Natural killer cell treated with Interleukin-12 subunit alpha and Interleukin-12 subunit beta and Interleukin-15 and Interleukin-18, amount 100 ng/mL, for 72 hours (primary cell): ENCODE measurements around the gene RNGTT. TPM values are rescaled to one million over a fixed set of nuclear protein-coding genes. Genes with fewer than 3 reads are reported as not detected.
A peak's percentile ranks its signal among the peaks of the same experiment; 100 is the strongest.

Experiments
- ATAC-seq, 2 donors: fragments of 150-1000 bp; cut with Tn5 transposase in 1 of 2; sonication (Bioruptor Pico), chemical (Tn5 transposase) in 1 of 2; 2 replicates each; pipeline ENCODE4 v1.10.0; 2021
- DNase-seq: peaks from one replicate; pipeline ENCODE4 v3.0.0; 2022; ENCODE audit warnings: low spot score
- H3K27ac Mint-ChIP-seq, 2 donors: 1 replicate in 1 of 2; 2 replicates in 1 of 2; pipeline ENCODE4 v1.8.0; 2022; ENCODE audit warnings: mixed read lengths in 2 of 2, mild to moderate bottlenecking in 1 of 2, moderate library complexity in 1 of 2
- H3K27me3 Mint-ChIP-seq, 2 donors: 1 replicate in 1 of 2; 2 replicates in 1 of 2; pipeline ENCODE4 v1.8.0; 2022; ENCODE audit warnings: mixed read lengths in 2 of 2
- H3K36me3 Mint-ChIP-seq: one replicate; pipeline ENCODE4 v1.8.0; 2022; ENCODE audit warnings: mixed read lengths
- H3K4me1 Mint-ChIP-seq, 2 donors: 1 replicate in 1 of 2; 2 replicates in 1 of 2; pipeline ENCODE4 v1.8.0; 2022; ENCODE audit warnings: low read depth in 2 of 2, mixed read lengths in 2 of 2, mild to moderate bottlenecking in 1 of 2
- H3K4me3 Mint-ChIP-seq: one replicate; pipeline ENCODE4 v1.8.0; 2022; ENCODE audit warnings: mixed read lengths
- H3K9me3 Mint-ChIP-seq: 2 replicates; pipeline ENCODE4 v1.8.0; 2022; ENCODE audit warnings: mixed read lengths
- total RNA-seq, 2 donors: library from RNA; stranded (reverse); gene quantifications; one replicate each; pipeline ENCODE4 v1.2.3, GENCODE V29; 2022

Gene RNGTT
- total RNA-seq, 2 donors from 2014 or later: 26.9 to 36.4 TPM

DNA sequence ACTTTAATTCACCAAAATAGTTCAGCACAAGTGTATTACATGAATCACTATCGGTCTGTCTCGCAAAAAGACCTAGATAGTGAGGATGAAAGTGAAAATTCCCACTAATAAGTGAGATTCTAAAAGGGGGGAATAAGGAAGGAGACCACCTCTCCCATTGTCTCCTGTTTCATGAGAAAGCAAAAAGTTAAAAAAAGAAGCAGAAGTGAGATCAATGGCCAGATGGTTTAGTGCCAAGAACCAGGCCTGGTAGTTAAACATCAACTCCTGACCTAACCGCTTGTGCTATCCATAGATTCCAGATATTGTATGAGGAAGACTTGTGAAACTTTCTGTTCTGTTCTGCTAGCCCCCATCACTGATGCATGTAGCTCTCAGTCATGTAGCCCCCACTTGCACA, 293.0 kb downstream of the RNGTT start:
- no peak for DNase-seq
- Mint-ChIP-seq H3K36me3 (peaks cover 27% of the 10 kb centered on the region), H3K27me3 (no peaks in the 10 kb centered on the region), H3K27ac (no peak overlapping the region), H3K9me3 (peaks cover 14% of the 10 kb centered on the region), H3K4me3 (no peak overlapping the region), H3K4me1 (peaks cover 0 to 3% of the 10 kb centered on the region in 2 donors)
- ATAC-seq: no peak

DNA sequence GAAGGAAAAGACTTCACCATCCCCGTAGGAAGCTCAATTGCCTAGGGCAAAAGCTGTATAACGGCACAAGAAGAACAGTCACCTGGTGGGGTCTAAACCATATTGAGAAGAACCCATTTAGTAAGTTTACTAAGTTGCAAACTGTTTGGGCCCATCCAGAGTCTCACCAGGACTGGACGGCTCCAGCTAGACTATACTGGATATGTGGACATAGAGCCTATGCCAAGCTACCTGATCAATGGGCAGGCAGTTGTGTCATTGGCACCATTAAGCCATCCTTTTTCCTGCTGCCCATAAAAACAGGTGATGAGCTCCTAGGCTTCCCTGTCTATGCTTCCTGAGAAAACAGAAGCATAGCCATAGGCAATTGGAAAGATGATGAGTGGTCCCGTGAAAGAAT, 293.9 kb downstream of the RNGTT start:
- Mint-ChIP-seq H3K27ac (no peak overlapping the region), H3K4me3 (no peak overlapping the region)

DNA sequence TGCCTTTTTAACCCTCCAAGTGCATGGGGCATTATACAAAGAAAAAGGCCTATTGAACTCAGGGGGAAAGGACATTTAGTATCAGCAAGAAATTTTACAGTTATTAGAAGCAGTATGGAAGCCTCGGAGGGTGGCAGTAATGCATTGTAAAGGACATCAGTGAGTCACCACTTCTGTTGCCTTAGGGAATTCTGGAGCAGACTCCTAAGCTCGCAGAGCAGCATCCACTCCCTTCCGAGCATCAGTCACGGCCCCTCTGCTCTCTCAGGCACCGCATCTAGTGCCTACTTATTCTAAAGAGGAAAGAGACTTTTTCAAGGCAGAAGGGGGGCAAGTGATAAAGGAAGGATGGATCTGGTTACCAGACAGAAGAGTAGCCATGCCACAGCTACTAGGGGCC, 296.5 kb downstream of the RNGTT start:
- ATAC-seq: no peak
- H3K27ac Mint-ChIP-seq: no peak overlapping the region
- DNase-seq: no peak
- no peaks in the 10 kb centered on the region for H3K27me3 Mint-ChIP-seq
- H3K4me3 Mint-ChIP-seq: no peak overlapping the region
- peaks cover 19% of the 10 kb centered on the region for H3K9me3 Mint-ChIP-seq
- peaks cover 37% of the 10 kb centered on the region for H3K36me3 Mint-ChIP-seq
- H3K4me1 Mint-ChIP-seq: peaks cover 15 to 30% of the 10 kb centered on the region in 2 donors

More for the DNA sequence above, 293.9 kb downstream of the RNGTT start:
- Mint-ChIP-seq H3K36me3 (peaks cover 27% of the 10 kb centered on the region), H3K9me3 (peaks cover 14% of the 10 kb centered on the region), H3K27me3 (no peaks in the 10 kb centered on the region), H3K4me1 (peaks cover 0 to 5% of the 10 kb centered on the region in 2 donors)
- no peak for DNase-seq
- ATAC-seq: no peak

GRCh38 chr6:88665131-88665530, 298.3 kb downstream of the RNGTT start:
- no peak overlapping the region for H3K27ac Mint-ChIP-seq
- peaks cover 18 to 30% of the 10 kb centered on the region in 2 donors for H3K4me1 Mint-ChIP-seq
- H3K27me3 Mint-ChIP-seq: no peaks in the 10 kb centered on the region
- H3K36me3 Mint-ChIP-seq: peaks cover 35% of the 10 kb centered on the region
- DNase-seq (no peak), ATAC-seq (no peak)
- peaks cover 14% of the 10 kb centered on the region for H3K9me3 Mint-ChIP-seq
- no peak overlapping the region for H3K4me3 Mint-ChIP-seq

GRCh38 chr6:88663801-88664200, 299.6 kb downstream of the RNGTT start:
- no peak for ATAC-seq
- Mint-ChIP-seq H3K4me1 (peaks cover 19 to 30% of the 10 kb centered on the region in 2 donors), H3K9me3 (peaks cover 17% of the 10 kb centered on the region), H3K27me3 (no peaks in the 10 kb centered on the region), H3K36me3 (peaks cover 40% of the 10 kb centered on the region), H3K27ac (no peak overlapping the region), H3K4me3 (no peak overlapping the region)
- no peak for DNase-seq

DNA sequence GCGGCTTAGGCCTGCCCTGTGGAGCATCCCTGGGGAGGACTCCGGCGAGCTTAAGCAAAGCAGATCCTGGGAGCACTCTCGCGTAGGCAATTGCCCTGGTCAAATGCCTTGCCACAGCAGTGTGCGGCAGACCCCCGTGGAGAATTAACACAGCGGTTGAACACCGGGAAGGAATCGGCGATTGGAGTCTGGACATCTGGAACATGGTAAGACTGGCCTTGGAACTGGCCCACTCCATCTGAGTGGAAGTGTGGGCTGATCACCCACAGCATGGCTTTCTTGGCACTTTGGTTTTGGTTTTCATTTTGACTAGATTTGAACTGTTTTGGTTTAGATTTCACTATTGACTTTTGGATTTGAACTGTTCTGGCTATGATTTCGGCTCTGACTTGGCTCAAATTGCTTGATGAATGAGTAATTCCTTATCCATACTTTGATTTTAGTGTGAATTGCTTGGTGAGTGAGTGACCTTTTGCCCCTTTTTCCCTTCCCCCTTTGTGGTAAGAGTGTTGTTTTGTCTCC, 300.7 kb downstream of the RNGTT start:
- H3K9me3 Mint-ChIP-seq: peaks cover 17% of the 10 kb centered on the region
- H3K4me3 Mint-ChIP-seq: peak overlapping the region; percentile 43
- peaks cover 23 to 30% of the 10 kb centered on the region in 2 donors for H3K4me1 Mint-ChIP-seq
- DNase-seq (no peak), ATAC-seq (peak; percentile 53 to 77)
- H3K27ac Mint-ChIP-seq: peak overlapping the region; percentile 10 to 40
- H3K27me3 Mint-ChIP-seq: no peaks in the 10 kb centered on the region
- H3K36me3 Mint-ChIP-seq: peaks cover 40% of the 10 kb centered on the region

DNA sequence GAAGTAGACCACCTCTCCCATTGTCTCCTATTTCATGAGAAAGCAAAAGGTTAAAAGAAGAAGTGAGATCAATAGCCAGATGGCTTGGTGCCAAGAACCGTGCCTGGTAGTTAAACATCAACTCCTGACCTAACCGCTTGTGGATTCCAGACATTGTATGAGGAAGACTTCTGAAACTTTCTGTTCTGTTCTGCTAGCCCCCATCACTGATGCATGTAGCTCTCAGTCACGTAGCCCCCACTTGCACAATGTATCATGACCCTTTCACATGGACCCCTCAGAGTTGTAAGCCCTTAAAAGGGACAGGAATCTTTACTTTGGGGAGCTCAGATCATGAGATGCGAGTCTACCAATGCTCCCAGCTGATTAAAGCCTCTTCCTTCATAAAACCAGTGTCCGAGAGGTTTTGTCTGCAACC, 301.2 kb downstream of the RNGTT start:
- H3K4me3 Mint-ChIP-seq: no peak overlapping the region
- H3K27me3 Mint-ChIP-seq: no peaks in the 10 kb centered on the region
- peaks cover 23 to 30% of the 10 kb centered on the region in 2 donors for H3K4me1 Mint-ChIP-seq
- peaks cover 42% of the 10 kb centered on the region for H3K36me3 Mint-ChIP-seq
- no peak overlapping the region for H3K27ac Mint-ChIP-seq
- peaks cover 17% of the 10 kb centered on the region for H3K9me3 Mint-ChIP-seq
- no peak for DNase-seq
- ATAC-seq: no peak

- H3K27ac Mint-ChIP-seq: no peak overlapping the region
- no peak overlapping the region for H3K4me3 Mint-ChIP-seq
- no peaks in the 10 kb centered on the region for H3K27me3 Mint-ChIP-seq
- DNase-seq: no peak
- no peak for ATAC-seq
- peaks cover 17% of the 10 kb centered on the region for H3K9me3 Mint-ChIP-seq
- H3K4me1 Mint-ChIP-seq: peaks cover 25 to 30% of the 10 kb centered on the region in 2 donors
- peaks cover 46% of the 10 kb centered on the region for H3K36me3 Mint-ChIP-seq
These were observed 302.3 kb downstream of the RNGTT start for GRCh38 chr6:88661136-88661535.

- Mint-ChIP-seq H3K4me1 (peaks cover 0 to 17% of the 10 kb centered on the region in 2 donors), H3K27me3 (no peaks in the 10 kb centered on the region), H3K9me3 (peaks cover 8% of the 10 kb centered on the region), H3K27ac (no peak overlapping the region), H3K36me3 (peaks cover 21% of the 10 kb centered on the region), H3K4me3 (no peak overlapping the region)
- no peak for DNase-seq
- peak in 1 of 2 donors; percentile 59 for ATAC-seq
These were observed 307.8 kb downstream of the RNGTT start for GRCh38 chr6:88655586-88655985.

DNA sequence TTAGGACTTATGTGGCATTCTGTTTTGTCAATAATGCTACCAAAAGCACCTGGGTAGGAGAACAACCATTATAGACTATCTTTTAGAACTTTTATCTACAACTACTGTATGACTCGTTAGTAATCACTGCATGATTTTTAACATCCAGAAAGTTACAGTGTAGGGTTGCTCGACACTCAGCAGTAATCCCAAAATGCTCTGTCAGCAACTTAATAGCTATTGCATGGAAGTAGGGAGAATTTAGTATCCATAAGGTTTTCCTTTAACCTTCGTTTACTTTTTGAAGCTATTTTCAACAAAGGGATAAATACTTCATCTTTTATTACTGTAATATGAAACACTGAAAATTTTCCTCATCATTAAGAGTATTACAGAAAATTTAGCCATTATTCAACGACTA, 309.5 kb downstream of the RNGTT start:
- no peak for DNase-seq
- H3K27me3 Mint-ChIP-seq: no peaks in the 10 kb centered on the region

DNA sequence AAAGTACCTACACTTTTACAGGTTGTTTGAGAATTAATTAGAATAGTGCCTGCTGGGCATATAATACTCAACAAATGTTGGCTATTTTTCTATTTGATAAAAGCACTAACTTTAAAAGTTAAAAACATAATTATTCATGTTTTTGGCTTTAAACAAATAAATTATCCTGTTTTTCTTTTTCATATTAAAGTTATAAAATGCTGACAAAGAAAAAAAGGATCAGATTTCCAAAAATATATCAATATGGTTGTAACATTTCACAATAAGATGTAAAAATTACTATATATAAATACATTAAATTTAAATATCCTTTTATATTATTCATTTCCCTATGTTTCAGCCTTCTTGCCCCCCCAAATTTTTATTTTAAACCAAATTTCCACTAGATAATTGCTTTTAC, 312.0 kb downstream of the RNGTT start:
- Mint-ChIP-seq H3K36me3 (no peaks in the 10 kb centered on the region), H3K4me3 (no peak overlapping the region), H3K9me3 (no peaks in the 10 kb centered on the region), H3K27me3 (no peaks in the 10 kb centered on the region), H3K27ac (no peak overlapping the region), H3K4me1 (peaks cover 10 to 18% of the 10 kb centered on the region in 2 donors)
- DNase-seq (no peak), ATAC-seq (no peak)

More for the DNA sequence above, 309.5 kb downstream of the RNGTT start:
- H3K9me3 Mint-ChIP-seq: no peaks in the 10 kb centered on the region
- peaks cover 7% of the 10 kb centered on the region for H3K36me3 Mint-ChIP-seq
- H3K27ac Mint-ChIP-seq: no peak overlapping the region
- ATAC-seq: no peak
- H3K4me3 Mint-ChIP-seq: no peak overlapping the region
- H3K4me1 Mint-ChIP-seq: peaks cover 6 to 16% of the 10 kb centered on the region in 2 donors

DNA sequence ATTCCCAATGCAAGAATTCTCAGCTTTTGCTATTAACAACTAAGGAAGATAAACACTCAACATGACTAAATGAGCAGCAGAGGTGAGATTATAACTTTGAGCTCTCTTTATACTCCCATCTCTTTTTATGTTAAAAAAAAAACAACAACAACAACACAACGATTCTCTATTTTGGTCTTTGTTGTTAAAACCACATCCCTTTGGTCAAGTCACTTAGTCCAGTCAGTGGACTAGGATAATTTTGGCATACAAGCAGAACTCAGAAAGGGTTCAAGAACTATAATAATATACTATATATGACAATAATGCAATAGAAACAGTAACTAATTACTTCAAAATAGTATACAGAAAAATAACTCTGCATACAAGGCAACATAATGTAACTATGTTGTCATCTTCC, 312.4 kb downstream of the RNGTT start:
- no peaks in the 10 kb centered on the region for H3K36me3 Mint-ChIP-seq
- no peak for ATAC-seq
- no peak for DNase-seq
- no peak overlapping the region for H3K27ac Mint-ChIP-seq
- H3K27me3 Mint-ChIP-seq: no peaks in the 10 kb centered on the region
- no peak overlapping the region for H3K4me3 Mint-ChIP-seq
- H3K4me1 Mint-ChIP-seq: peaks cover 10 to 18% of the 10 kb centered on the region in 2 donors
- no peaks in the 10 kb centered on the region for H3K9me3 Mint-ChIP-seq

DNA sequence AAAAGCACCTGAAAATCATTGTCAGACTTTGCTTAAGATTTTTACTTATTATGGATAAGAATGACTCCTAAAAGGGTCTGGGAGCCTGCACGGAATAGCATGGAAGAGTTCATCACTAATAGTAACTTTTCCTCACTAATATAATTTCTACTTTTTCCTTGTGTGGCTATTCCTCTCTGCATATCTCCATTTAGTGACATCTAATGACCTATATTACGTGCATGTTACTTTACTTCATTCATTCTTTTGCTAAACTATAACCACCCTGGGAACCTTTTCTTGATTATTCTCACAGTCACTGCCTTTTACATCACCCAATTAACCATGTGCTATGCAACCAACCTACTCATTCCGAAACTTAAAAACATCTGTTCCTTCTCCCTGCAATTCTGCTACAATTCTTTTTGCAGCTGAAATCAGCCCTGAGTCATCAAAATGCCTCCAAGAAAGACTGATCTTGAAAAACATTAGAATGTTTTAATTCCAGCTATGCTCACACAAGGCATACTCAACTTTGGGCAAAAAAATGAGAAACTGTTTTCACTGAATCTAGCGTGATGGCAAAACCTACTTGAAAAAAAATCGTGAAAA, 313.3 kb downstream of the RNGTT start:
- Mint-ChIP-seq H3K27me3 (no peaks in the 10 kb centered on the region), H3K4me3 (no peak overlapping the region)

DNA sequence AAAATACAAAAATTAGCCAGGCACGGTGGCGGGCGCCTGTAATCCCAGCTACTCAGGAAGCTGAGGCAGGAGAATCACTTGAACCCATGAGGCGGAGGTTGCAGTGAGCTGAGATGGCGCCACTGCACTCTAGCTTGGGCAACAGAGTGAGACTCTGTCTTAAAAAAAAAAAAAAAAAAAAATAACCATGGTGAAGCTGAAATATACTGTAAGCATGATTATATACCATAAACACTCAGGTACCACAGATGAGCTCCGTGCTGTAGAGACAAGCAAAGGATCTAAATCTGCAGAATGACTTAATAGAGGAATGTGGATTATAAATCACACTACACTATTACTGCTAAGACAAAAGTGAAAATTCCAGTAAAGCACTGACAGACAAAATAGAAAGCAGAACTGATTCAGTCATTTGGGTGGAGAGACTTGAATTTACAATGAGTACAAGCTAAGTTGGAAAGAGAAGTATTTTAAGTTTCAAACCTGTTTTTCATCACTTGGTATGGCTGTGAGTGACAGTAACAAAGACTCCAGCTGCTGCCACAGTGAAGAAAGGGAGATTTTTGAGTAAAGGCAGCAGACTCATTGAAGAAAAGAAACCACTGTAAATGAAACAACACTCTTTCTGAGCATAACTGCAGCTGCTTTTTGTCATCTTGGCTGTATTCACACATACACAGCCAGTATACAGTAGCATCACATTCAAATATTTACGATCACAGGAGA, 322.1 kb downstream of the RNGTT start:
- DNase-seq (no peak), ATAC-seq (peak; percentile 6 to 53)
- Mint-ChIP-seq H3K4me1 (peaks cover 13 to 24% of the 10 kb centered on the region in 2 donors), H3K4me3 (no peak overlapping the region), H3K36me3 (no peaks in the 10 kb centered on the region), H3K27ac (peak overlapping the region; percentile 7 to 28), H3K9me3 (no peaks in the 10 kb centered on the region), H3K27me3 (no peaks in the 10 kb centered on the region)

More for the DNA sequence above, 313.3 kb downstream of the RNGTT start:
- ATAC-seq (no peak), DNase-seq (no peak)
- Mint-ChIP-seq H3K36me3 (no peaks in the 10 kb centered on the region), H3K9me3 (no peaks in the 10 kb centered on the region), H3K4me1 (peaks cover 10 to 18% of the 10 kb centered on the region in 2 donors), H3K27ac (no peak overlapping the region)
